HG02763 (cell line): ENCODE measurements around the gene MYO15B.

Experiments used
- ATAC-seq: cut with Tn5 transposase; IDR thresholded peaks from one replicate; pipeline ENCODE4 v1.9.1; 2021; ENCODE audit warnings: mild to moderate bottlenecking, moderate library complexity; ENCODE audit not compliant: unreplicated experiment

Gene MYO15B

DNA sequence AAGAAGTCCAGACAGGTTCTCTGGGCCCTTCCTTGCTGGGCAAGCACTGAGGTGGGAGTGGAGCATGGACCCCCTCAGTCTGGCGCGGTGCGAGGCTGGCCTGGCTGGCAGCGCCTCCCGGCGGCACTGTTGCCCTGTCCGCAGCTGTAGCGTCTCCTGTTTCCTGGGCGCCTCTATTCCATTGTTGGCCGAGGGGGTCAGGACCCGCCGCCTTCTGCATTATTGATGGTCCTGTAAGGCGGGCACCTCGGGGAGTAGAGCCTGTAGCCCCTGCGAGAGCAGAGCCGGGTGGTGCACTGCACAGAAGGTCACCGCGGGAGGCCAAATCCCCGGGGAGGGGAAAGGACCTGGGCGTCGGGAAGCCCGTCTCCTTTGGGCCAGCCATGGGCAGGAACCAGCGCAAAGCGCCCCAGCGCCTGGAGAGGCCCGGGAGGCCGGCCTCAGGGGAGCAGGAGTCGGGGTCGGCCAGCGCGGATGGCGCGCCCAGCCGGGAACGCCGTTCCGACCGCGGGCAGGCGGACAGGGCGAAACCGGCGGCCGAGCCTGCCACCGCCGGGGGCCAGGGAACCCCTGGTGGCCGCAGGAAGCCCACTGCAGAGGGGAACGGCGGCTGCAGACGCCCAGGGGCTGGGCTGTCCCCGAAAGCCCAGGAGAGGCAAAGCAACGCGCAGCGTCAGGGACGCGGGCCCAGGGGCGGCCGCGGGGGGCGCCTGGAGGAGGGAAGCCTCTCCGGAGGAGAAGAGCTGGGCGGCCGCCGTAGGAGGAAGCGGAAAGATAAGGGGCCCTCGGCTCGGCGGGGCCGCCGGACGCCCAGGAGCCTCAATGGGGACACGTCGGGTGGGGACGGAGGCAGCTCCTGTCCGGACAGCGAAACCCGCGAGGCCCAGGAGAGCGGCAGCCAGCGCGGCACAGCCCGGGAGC lies at the start of gene MYO15B:
Gene MYO15B, plus strand, starts transcription at position 126 of the 921 bp plus-strand sequence. Its CDS starts 258 bp downstream, at position 384.
- no peak for ATAC-seq

DNA sequence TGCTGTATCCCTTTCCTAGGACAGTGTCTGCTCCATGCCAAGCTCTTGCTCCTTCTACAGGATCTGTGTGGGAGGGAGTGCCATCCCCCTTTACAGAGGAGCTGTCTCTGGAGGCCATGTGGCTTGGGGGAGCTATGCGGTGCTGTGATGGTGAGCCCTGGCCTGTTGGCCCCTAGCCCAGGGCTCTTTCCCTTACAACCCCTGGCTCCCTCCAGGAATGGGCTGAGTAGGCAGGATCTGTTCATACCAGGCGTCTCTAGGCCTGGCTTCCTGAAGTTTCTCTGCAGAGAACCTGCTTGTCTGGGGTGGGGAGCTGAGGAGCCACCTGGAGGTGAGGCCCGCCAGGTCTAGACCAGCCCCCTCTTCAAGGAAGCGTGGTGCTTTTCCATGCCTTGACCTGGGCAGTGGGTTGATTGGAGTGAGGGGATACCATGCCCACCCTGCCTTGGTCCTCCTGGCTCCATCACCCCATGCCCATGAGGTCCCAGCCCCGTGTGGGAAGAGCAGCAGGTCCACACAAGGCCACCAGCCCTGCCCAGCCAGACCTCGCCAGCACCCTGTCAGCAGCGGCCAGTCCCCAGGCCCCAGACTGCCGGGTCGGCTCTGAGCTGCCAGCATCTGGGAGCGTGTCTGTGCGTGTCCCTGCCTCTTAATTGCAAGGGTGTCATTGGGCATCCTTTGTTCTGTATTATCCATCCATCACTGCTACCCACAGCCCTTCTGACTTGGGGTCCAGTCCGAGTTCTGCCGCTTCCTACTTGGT lies 47.5 kb upstream of the MYO15B start:
- ATAC-seq, result no peak

GRCh38 chr17:75540923-75541503 lies 46.6 kb upstream of the MYO15B start:
- no peak for ATAC-seq

GRCh38 chr17:75542229-75542628 lies 45.4 kb upstream of the MYO15B start:
- ATAC-seq, result no peak

DNA sequence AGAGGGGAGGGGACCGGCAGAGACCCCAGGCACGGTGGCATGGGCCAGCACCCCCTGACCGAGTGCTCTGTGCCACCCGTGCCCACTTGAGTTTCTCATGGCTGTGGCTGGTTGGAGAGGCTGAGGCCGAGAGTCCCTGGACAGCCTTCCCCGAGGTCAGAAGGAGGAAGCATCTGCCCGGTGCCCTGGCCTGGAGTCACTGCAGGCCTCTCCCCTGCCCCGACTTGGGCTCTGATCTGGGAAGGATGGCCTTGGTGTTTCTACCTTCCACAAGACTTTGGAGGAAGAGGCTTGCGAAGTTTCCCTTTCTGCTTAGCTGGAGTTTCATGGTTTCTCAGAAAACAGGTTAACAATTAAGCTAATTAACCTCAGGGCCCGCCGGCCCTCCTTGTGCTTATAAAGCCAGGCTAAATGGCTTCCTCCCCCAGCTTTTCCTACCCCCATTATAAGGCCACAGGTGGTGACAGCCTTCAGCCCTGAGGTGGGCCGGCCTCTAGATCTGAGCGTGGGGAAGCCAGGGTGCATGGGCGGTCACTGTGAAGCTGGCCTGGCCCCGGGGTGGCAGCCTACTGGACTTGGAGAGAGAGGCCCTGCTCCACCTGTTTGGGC lies 44.8 kb upstream of the MYO15B start:
- no peak for ATAC-seq

GRCh38 chr17:75544250-75544649 lies 43.4 kb upstream of the MYO15B start:
- no peak for ATAC-seq

- no peak for ATAC-seq
Observed at GRCh38 chr17:75546181-75546580, 41.4 kb upstream of the MYO15B start.

- no peak for ATAC-seq
Observed at GRCh38 chr17:75547091-75547490, 40.5 kb upstream of the MYO15B start.

GRCh38 chr17:75548813-75549212 lies 38.8 kb upstream of the MYO15B start:
- ATAC-seq, result no peak

DNA sequence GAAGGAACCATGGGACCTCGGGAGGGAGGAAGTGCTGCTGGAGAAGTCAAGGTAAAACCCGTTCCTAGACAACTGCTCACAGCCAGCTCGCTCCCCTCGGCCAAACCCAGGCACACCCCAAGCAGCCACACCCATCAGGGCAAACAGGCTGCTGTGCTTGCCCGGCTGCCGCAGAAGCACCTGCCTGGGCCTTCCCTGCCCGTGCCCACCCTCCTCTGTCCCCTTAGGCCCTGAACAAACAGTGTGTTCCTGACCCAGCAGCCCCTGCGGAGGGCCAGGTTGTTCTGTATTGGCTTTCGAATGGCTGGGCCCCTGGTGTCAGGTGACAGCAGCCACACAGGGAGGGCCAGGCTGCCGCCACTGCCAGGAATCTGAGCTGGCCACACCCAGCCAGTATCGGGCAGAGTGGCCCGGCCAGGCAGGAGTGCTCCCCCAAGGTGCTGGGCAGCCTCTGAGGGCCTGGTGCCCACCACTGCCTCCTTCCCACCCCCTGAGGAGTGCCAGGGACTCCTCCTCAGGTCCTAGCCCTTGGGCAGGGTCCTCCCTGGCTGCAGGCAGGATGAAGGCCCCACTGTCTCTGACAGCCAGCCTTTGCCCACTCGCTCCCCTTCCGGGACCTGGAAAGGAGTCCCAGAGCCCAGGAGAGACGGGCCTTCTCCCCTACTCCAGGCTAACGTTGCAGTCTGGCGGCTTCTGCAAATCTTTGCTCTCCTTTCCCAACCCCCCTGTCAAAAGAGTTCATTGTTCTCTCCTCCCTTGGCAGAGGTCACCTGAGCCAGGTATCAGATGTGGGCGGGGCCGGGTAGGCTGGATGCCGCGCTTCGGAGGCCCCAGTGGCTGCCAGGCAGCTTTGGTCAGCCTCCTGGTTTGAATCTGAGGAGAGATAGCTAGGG lies 38.1 kb upstream of the MYO15B start:
- no peak for ATAC-seq

GRCh38 chr17:75550139-75550465 lies 37.5 kb upstream of the MYO15B start:
- ATAC-seq, result no peak

GRCh38 chr17:75551266-75551665 lies 36.3 kb upstream of the MYO15B start:
- ATAC-seq, result no peak

GRCh38 chr17:75552425-75553294 lies 34.9 kb upstream of the MYO15B start:
- ATAC-seq, result no peak

DNA sequence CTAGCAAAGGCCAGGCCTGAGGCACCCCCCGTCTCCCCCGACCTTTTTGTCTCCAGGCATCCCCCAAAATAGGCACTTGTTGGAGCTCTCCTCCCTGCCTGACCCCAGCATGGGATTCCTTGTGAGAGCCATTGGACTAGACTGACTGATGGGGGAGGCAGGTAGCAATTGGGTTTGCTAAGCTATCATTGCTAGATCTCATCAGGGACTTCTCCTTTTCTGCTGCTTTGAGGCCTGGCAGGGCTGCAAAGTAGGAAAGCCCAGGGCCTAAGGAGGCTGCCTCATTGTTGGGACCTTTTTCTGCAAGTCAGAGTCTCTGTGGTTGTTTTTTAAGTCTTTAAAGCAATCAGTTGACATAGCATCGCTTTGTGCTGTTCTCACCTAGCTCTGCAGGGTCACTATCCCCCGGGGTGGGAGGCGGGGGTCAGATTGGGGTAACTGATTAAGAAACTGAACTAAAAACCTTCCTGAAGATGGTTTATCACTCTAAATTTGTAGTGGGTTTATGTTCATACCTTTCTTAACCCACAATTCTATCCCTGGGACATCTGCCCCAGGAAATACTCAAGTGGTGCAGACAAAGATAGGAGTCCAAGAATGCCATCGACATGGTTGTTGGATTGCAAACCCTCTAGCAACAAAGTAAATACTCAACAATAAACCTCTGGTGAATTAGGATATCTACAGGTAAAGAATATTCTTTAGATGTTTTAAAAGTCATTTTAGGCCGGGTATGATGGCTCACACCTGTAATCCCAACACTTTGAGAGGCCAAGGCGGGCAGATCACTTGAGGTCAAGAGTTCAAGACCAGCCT lies 34.1 kb upstream of the MYO15B start:
- no peak for ATAC-seq

GRCh38 chr17:75555679-75556153 lies 31.9 kb upstream of the MYO15B start:
- no peak for ATAC-seq

DNA sequence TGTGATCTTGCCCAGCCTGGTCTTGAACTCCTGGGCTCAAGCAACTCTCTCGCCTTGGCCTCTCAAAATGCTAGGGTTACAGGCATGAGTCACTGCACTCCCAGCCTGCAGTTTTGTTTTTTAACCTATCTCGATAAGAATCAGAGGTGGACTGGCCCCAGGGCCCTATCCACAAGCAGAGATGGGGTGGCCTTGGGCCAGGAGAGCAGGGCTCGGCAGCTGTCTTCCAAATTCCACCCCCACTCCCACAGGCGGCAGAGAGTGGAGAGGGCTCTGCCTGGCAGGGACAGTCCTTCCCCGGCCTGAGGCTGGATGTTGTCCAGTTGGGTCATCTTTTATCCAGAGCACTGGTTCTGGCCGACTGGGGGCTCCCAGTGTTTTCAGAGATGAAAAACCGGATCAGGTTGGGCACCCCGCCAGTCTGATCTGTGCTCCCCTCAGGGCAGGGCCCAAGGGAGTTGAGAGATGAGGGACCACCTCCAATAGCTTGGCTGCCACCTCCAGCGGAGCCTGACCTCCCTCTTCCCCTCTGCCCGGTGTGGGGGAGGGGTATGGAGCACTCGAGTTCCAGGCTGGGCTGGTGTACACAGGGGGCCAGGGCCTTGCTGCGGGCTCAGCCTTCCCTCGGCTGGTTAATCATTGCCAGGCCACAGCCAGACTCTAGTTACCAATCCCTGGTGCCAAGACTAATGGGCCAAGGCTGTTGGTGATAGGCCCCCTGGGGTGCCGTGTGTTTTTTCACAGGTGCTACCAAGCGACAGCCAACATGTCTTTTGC lies 30.3 kb upstream of the MYO15B start:
- no peak for ATAC-seq

DNA sequence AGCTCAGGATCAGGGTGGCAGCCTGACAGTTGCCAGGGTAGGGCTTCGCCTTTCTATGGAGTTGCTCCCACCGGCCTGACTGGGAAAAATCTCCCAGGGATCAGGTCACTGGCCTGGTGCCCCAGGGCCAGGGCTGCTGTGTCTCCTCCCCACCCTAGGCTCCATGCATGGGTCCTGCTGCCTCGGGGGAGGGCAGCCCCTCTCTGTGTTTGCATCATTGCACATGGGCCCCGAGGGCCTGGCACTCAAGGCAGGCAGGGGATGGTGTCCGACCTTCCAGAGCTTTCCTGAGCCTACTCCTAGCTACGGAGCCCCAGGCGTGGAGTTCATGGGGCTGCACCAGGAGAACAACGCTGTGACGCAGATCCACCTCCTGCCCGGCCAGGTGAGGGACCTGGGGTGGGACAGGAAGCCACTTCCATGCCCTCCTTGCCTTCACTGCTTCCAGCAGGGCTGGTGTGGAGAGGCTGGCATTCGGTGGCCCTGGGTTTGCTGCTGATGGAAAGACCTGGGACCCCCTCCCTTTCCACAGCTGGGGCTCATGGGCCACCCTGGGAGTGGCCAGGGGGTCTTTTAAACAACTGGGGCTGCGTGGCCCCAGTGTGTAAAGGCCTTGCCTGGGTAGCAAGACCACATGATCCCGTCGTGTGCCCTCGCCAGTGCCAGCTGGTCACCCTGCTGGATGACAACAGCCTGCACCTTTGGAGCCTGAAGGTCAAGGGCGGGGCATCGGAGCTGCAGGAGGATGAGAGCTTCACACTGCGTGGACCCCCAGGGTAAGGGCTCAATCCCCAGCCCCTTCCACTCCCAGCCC lies 29.5 kb upstream of the MYO15B start:
- ATAC-seq, result no peak
